ENCODE measurements around the gene OSGEPL1.
"Not testable (repeated sequence)": the region's sequence is repeated elsewhere in the genome, so short reads cannot be mapped to it uniquely, and the experiment has no call there.

OSGEPL1 gene

DNA sequence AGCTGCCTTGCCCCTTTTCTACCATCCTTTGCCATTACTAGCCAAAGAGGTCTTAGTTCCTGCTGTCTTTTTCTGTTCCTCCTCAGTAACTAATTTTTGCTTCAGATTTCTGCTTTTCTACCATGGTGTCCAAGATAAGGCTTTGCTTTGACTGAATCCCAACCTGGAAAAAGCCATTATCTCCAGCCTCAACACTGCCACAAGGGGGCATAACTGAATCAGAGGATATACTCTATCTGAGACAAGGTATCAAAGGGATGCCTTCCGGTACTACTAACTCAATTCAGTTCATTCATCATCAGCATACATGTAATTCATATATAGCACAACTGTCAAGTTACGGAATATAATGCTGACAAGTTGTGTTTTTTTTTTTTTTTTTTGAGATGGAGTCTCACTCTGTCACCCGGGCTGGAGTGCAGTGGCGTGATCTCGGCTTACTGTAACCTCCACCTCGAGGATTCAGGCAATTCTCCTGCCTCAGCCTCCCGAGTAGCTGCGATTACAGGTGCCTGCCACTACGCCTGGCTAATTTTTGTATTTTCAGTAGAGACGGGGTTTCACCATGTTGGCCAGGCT, 11.4 kb downstream of the OSGEPL1 start:
- peak in 1 of 58 donors; percentile 0 for DNase-seq

DNA sequence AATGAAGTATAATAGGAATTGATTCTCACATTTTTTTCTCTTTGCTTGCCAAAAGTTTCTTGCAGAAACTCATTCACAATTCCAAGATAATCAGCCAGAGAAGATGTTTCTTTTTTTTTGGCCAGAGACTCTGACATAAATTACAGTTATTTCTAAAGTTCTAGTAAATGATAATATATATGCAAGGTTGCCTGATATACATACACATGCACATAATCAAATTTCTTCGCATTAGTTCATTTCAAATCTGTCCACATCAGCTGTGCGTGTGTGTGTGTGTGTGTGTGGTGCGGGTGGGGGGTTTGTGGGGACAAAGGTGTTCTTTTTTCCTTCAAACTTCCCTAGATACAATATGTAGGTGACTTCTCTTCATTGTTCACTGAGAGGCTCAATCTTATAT, 33.2 kb downstream of the OSGEPL1 start:
- DNase-seq: no peak

- no peak for DNase-seq
These were observed 35.7 kb downstream of the OSGEPL1 start for GRCh38 chr2:189726849-189727248.

DNA sequence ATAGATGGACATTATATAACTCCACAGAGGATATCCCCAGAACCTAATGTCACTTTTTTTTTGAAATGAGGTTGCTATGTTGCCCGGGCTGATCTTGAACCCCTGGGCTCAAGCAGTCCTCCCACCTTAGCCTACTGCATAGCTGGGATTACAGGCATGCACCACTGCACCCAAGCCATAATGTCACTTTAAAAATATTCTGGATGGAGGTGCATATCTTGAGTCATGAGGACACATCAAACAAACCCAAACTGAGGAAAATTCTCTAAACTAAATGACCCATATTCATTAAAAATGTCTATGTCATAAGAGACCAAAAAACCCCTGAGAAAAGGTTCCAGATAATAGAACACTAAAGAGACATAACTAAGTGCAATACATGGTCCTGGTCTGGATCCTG, 36.3 kb downstream of the OSGEPL1 start:
- no peak for DNase-seq

- no peak for DNase-seq
These were observed 39.4 kb downstream of the OSGEPL1 start for GRCh38 chr2:189723192-189723591.

- DNase-seq: no peak
These were observed 43.0 kb downstream of the OSGEPL1 start for GRCh38 chr2:189719571-189719970.

DNA sequence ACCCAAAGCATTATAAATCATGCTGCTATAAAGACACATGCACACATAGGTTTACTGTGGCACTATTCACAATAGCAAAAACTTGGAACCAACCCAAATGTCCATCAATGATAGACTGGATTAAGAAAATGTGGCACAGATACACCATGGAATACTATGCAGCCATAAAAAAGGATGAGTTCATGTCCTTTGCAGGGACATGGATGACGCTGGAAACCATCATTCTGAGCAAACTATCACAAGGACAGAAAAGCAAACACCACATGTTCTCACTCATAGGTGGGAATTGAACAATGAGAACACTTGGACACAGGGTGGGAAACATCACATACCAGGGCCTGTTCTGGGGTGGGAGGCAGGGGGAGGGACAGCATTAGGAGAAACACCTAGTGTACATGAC, 45.0 kb downstream of the OSGEPL1 start:
- not testable (repeated sequence) for DNase-seq

DNA sequence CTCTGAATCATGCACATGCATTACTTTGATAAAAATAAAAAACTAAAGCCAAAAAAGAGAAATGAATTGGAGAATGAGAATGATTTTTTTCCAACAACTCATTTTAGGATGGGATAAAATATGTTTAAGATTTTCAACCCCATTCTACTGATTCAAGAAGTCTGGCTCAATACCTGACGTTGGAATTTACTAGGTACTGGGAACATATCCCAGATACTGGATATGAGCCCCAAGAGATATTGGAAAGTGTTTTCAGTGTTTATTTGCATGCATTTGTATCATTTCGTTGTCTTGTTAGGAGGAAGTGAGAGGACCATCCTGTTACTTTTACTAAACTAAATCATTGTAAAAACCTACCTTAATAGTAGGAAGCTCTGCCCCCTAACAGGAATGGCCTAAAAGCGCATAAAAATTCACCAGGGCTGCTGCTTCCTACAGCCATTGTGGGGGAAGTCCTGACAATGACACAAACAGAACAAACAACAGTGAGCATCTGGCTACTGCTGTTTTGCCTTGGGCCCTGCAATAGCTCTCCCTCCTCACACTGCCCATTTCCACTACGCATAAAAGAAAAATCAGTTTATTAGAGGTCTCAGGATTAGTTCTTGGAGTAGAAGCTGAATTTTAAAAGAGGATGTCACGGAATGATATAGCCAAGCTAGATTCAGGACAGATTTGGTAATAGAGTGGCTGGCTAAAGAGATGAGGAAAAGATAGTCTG, 52.9 kb downstream of the OSGEPL1 start:
- peak in 2 of 58 donors; percentile 1 to 5 for DNase-seq

DNA sequence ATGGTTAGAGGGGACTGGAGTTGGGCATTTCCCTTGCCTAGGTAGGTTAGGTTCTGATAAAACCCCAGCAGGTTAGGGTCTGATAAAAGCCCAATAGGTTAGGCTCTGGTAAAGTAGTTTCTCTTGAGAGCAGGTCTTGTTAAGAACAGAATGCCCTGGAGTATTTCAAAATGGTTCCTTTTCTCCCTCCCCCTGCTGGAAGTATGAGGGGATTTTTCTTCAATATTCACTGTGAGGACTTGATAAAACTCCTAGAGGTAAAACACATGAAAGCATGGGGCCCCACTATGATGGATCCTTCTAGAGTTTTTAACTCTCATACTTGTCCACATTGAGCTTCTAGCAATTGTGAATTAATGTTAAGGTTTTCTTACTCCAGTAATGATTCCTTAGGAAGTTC, 60.5 kb downstream of the OSGEPL1 start:
- no peak for DNase-seq

DNA sequence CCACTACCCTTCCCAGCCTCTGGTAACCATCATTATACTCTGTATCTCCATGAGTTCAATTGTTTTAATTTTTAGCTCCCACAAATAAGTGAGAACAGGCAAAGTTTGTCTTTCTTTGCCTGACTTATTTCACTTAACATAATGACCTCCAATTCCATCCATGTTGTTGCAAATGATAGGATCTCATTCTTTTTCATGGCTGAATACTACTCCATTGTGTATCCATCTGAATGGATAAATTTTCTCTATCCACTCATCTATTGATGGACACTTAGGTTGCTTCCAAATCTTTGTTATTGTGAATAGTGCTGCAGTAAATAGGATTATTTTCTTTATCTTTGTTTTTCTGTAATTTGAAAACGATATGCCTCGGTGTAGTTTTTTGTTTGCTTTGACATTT, 61.9 kb downstream of the OSGEPL1 start:
- DNase-seq: no peak

DNA sequence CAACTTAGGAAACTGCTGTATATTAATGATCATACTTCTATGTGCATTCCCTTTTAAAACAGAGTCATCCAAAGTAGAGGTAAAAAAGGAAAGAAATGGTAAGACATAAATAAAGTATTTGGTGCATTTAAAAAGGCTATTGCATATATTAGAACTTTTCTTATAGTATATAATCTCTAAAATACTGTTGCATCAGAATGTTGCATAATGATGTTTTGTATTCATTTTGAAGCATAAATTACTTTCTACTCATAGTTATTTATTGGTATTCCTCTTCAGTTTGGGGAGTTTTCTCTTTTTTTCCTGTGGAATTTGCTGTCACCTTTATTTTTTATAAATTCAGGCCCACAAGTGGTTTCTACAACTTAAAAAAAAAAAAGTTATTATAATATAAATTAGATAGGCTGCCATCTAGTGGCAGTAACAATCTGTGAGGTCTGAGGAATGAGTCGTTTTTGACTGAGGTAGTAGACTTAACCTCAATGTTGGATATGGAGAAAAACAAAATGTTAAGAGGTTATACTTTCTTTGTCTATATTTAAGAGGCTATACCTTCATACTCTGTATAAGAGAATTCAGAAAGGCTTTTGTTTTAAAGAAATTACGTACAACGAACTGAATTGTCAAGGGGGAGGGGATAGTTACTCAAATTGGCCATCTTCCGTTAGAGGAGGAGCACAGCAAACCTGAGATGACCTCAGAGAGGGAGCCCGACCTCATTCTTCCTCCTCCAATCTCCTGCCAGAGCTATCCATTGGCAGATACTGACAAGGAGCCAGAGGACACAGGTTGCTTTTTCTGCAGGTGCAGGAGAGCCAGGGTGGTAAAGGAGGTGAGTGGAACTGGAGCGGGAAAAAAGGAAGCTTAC, 64.3 kb downstream of the OSGEPL1 start:
- peak in 5 of 58 donors; percentile 1 to 32 (median 6) for DNase-seq

Data from anterior cingulate cortex (tissue), 58 donors.